Ureter (tissue), 1 donor: ENCODE data around the gene IFITM1. TPM values are rescaled to one million over a fixed set of nuclear protein-coding genes. Genes with fewer than 3 reads are reported as not detected.
A peak's percentile ranks its signal among the peaks of the same experiment; 100 is the strongest.
"Not testable (repeated sequence)": the region's sequence is repeated elsewhere in the genome, so short reads cannot be mapped to it uniquely, and the experiment has no call there.

Experiments
- DNase-seq: peaks from one replicate; pipeline ENCODE4 v3.0.0-alpha.2; 2020; ENCODE audit warnings: low spot score
- total RNA-seq: library from RNA; stranded (reverse); gene quantifications from one replicate; pipeline ENCODE4 v1.2.4, GENCODE V29; 2023
- donor health status: DM: yes; HTN: yes; CAD: no.

The IFITM1 gene
- total RNA-seq, 1 donor from 2014 or later: 150 TPM

DNA sequence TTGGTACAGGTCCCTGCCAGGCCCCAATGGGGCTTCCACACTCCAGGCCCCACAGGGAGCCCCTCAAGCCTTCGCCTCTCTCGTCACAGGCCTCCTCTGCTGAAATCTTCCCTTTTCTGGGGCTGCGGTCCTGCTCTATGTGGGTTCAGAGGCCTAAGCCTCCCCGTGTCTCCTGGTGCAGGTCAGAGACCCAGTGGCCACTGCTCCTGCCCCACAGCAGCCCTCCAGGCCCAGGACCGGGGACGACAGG lies 12.7 kb downstream of the IFITM1 start:
- no peak for DNase-seq

DNA sequence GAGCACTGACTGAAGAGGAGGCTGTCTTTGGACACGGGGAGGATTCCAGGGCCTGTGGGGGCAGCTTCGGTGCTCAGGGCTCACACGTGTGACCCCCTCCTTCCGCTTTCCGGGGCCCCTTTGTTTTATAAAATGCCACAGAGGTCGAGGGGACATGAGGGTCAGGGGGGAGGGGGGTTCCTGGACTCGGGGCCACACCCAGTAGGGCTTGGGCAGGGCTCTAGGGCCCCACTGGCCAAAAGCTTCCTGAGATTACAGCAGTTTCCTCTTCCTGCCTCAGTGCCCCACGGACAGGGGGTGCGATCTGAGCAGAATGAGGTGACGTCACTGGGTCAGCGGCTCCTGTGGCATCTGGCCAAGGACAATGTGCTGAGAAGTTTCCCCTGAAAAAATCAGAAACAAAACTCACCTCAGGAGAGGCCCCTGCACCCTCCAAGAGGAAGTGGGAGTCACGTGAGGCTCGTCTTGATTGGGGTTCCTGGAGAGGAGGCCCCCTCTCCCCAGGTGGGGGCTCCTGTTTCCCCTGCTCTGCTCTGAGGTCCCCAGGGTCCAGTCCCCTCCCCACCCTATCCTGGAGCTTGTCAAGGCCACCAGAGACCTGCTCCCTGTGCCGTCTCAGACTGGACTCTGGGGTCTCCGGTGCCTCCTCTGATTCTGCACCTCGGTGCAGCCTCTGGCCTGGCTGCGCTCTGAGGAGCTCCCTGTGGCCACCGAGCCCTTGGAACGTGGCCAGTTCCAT lies 13.2 kb downstream of the IFITM1 start:
- peak; percentile 89 for DNase-seq

DNA sequence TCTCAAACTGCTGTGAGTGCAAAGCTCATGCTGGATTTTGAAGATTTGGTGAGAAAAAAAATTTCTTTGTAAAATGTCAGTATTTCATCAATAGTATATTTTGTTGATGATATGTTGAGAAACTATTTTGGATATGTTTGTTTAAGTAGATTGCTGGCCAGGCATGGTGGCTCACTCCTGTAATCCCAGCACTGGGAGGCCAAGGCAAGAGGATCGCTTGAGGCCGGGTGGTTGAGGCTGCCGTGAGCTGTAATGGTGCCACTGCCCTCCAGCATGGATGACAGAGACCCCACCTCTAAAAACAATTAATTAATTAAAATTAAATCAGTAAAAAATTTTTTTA lies 13.7 kb downstream of the IFITM1 start:
- no peak for DNase-seq

- no peak for DNase-seq
Observed at GRCh38 chr11:328012-328411, 14.2 kb downstream of the IFITM1 start.

DNA sequence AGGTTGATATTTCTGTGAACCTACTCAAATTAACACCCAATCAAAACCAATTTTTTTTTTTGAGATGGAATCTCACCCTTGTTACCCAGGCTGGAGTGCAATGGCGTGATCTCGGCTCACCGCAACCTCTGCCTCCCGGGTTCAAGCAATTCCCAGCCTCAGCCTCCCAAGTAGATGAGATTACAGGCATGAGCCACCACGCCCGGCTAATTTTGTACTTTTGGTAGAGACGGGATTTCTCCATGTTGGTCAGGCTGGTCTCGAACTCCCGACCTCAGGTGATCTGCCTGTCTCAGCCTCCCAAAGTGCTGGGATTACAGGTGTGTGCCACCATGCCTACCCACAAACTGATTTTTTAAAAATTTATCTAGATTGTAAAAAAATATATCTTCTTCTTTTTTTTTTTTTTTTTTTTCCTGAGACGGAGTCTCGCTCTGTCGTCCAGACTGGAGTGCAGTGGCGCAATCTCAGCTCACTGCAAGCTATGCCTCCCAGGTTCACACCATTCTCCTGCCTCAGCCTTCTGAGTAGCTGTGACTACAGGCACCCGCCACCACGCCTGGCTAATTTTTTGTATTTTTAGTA lies 14.8 kb downstream of the IFITM1 start:
- DNase-seq: not testable (repeated sequence)

GRCh38 chr11:329886-330253 lies 16.0 kb downstream of the IFITM1 start:
- no peak for DNase-seq

GRCh38 chr11:330307-330693 lies 16.5 kb downstream of the IFITM1 start:
- DNase-seq: no peak

DNA sequence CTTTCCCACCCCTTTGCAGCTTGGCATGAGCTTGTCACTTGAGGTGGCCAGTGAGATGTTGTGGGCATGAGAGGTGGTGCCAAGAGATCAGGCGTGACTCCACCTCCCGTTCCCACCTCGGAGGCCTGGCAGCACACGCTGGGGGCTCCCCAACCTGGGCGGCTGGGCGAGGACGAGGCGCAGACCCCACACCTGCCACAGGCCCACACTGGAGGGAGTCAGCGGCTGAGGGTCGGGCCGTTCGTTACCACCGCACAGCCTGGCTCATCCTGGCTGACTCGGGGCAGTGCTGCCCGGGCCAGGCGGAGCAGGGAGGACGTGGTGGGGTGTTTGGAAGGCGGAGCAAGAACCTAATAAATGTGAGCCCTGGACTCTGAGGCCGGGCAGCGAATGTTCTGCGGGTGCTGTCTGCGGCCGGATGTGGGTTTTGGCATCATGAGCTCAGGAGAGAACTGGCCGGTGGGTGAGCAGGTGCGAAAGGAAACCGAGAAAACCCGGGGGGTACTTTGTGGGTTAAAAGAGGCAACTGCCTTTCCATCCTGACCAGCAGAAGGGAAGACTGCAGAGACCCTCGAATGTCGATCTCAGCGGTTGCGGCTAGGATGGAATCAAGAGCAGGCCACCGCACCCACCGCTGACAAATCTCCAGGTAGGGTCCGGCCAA lies 17.0 kb downstream of the IFITM1 start:
- DNase-seq: no peak

- DNase-seq: no peak
Observed at GRCh38 chr11:331358-332060, 17.7 kb downstream of the IFITM1 start.

DNA sequence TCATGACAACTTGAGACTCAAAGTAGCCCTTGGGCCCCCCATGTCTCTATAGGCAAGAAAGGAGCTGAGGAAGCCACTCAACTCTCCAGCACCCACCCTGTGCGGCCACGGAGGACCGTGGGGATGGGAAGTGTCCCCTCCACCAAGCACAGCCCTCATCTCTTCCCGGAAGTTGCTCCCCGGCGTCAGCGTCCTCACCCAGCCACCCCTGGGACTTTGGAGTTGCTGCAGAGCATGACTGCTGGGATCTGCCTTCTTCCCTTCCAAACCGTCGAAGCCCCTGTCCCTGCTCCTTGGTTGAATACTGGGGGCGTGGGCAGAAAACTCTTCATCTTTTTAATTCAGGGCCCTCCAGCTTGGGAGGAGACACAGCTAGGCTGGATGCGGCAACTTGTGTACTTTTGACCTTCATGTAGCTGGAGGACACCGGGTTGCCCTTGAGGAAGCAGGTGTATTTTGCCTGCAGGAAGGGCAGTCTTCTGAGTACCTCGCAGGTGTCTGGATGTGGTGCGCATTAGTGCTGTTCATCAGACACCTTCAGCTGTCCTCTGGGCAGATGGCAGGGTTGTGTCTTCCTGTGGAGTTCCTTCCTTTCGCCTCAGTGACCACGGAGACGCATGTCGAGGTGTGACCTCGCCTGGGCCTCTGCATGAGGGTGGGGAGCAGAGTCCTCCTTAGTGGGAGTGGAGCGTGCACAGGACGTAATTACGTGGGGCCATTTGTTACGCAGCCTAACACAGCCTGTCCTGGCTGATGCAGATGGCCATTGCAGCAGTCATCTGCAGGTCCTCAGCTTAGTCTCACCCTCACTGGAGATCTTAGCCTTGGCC lies 19.0 kb downstream of the IFITM1 start:
- DNase-seq: no peak

- not testable (repeated sequence) for DNase-seq
Observed at GRCh38 chr11:333616-334263, 19.9 kb downstream of the IFITM1 start.

GRCh38 chr11:334264-334994 lies 20.6 kb downstream of the IFITM1 start:
- no peak for DNase-seq

DNA sequence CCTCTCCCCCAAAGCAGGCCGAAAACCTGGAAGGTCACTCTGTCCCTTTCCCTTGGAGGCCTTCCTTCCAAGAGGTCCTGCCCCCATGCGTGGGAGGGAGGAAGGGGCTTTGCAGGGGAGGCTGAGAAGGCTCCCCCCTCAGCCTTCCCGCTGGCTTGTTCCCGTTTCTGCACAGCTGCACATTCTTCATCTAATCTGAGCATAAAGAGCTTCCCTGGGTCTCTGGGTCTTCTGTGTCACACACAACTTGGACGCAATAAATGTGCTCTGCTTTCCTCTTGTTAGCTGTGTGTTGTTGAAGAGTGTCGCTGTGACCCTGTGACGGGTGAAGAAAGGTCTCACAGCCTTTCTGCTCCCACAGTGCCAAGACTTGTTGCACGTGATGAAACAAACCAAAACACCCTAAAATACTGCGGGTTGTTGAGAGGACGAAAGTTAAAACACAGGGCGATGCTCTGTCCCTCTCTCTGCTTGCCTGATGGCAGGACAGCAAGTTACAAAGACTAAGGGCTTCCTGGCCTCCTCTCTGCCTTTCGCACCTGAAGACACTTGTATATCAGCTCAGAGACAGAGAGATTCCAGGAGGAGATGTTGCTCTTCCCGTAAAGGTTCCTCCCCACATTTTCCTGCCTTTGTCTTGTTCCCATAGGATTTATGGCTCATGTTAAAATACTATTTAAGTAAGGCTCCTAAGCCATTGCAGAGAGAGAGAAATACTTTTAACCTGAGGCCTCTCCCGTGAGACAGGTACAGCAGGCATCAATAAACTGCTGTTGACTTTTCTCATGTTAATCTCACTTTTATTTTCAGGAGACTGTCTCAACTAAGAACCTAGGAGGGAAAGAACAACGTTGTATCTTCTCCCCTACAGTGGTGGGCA lies 22.2 kb downstream of the IFITM1 start:
- DNase-seq: no peak

GRCh38 chr11:336659-337198 lies 22.9 kb downstream of the IFITM1 start:
- no peak for DNase-seq

DNA sequence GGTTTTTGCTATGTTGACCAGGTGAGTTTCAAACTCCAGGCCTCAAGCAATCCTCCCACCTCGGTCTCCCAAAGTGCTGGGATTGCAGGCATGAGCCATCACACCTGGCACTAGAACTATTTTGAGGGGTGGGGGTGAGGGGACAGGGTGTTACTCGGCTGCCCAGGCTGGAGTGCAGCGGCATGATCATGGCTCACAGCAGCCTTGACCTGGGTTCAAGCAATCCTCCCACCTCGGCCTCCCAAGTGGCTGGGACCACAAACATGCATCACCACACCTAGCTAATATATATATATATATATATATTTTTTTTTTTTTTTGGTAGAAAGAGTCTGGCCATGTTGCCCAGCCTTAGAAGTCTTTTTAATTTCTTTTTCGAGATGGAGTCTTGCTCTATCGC lies 23.9 kb downstream of the IFITM1 start:
- DNase-seq: no peak

DNA sequence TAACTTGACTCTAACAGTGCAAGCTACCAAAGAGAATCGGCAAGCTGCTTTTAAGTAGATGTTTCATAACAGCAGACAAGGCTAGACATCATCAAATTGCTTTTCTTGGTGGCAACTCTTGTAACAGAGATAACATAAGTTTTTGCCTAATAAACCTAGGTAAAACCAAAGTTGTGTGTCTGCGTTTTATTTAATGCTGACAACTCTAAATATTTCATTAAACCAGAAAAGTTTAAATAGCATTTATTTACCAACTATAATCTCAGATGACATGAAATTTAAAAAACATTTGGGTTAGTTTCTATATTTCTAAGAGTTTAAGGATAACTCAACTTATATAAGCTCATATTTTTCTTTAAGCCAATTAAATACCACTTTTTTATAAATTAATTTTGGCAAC lies 26.1 kb downstream of the IFITM1 start:
- DNase-seq: no peak

DNA sequence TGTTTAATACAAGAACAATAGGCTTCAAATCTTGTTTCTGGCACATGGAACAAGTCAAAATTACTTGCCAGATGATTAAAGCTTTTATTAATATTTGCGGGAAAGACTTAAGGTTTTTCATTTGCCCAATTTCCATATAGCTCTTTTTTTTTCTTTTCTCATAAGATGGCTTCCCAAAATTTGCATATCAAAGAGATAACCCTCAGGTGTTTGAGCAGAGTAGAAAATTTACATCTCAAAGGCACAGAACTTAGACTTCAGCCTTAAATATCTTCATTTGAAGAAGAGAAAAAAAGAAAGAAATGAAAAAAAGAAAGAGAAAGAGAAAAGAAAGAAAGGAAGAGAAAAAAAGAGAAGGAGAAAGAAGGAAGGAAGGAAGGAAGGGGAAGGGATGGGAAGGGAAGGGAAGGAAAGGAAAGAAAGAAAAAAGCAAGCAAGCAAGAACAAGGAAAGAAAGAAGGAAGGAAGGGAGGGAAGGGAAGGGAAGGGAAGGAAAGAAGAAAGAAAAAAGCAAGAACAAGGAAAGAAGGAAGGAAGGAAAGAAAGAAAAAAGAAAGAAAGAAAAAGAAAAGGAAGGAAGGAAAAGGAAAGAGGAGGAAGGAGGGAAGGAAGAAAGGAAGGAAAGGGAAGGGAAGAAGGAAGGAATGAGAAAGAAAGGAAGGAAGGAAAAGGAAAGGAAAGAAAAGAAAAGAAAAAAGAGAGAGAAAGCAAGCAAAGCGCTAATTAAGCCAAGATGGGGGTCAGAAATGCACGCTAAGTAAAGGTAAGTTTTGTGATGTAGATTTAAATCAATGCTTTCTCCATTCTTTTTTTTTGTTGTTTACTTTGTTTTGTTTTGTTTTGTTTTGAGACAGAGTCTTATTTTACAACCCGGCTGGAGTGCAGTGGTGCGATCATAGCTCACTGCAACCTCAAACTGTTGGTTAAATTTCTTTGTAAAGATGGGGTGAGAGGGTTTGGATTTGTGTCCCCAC lies 27.0 kb downstream of the IFITM1 start:
- no peak for DNase-seq

GRCh38 chr11:342328-342727 lies 28.5 kb downstream of the IFITM1 start:
- DNase-seq: no peak
